ENCODE data around the gene ATP1A1. TPM values are rescaled to one million over a fixed set of nuclear protein-coding genes. Genes with fewer than 3 reads are reported as not detected.

Gene ATP1A1
- total RNA-seq, 3 donors from 2014 or later (not counting 1 experiment from before 2014, with no cell fraction given) = 134 to 144 (median 140) TPM

DNA sequence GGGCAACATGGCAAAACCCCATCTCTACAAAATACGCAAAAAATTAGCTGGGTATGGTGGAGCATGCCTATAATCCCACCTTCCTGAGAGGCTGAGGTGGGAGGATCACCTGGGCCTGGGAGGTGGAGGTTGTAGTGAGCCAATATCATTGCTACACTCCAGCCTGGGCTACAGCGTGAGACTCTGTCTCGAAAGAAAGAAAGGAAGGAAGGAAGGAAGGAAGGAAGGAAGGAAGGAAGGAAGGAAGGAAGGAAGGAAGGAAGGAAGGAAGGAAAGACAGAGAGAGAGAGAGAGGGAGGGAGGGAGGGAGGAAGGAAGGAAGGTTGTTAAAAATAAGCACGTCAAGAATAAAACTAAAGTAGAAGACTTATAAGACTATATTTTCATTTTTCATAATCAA, 17.0 kb upstream of the ATP1A1 start:
- intact Hi-C loops (cut with micrococcal nuclease) = no loop called here
- H3K27ac ChIP-seq (ENCODE audit: low read length) = no peak overlapping the region
- H3K36me3 ChIP-seq (ENCODE audit: control insufficient read depth, insufficient read depth, low read length) = no peaks in the 10 kb centered on the region
- no peaks in the 10 kb centered on the region for H3K4me1 ChIP-seq (ENCODE audit: control insufficient read depth, insufficient read depth, low read length)
- no peak overlapping the region for H3K4me3 ChIP-seq (ENCODE audit: low read length)
- no peaks in the 10 kb centered on the region for H3K9me3 Mint-ChIP-seq
- H3K27ac Mint-ChIP-seq = no peak overlapping the region
- H3K9me3 ChIP-seq (ENCODE audit: control insufficient read depth, insufficient read depth, low read length) = no peaks in the 10 kb centered on the region
- WGBS (ENCODE audit: insufficient coverage) = 53% methylated on average over 2 of the region's 4 CpGs
- no peak for DNase-seq
- H3K36me3 Mint-ChIP-seq = no peaks in the 10 kb centered on the region
- peaks cover 0 to 26% of the 10 kb centered on the region in 2 donors for H3K27me3 Mint-ChIP-seq (ENCODE audit: low read depth in 2 of 2)
- H3K4me1 Mint-ChIP-seq = peaks cover 0 to 5% of the 10 kb centered on the region in 2 donors
- TF ChIP-seq CTCF (IDR thresholded peaks at IDR 0.05) = no peak
- no peak for ATAC-seq
- no peaks in the 10 kb centered on the region for H3K27me3 ChIP-seq (ENCODE audit: control insufficient read depth, insufficient read depth, low read length)
- H3K4me3 Mint-ChIP-seq = no peak overlapping the region

DNA sequence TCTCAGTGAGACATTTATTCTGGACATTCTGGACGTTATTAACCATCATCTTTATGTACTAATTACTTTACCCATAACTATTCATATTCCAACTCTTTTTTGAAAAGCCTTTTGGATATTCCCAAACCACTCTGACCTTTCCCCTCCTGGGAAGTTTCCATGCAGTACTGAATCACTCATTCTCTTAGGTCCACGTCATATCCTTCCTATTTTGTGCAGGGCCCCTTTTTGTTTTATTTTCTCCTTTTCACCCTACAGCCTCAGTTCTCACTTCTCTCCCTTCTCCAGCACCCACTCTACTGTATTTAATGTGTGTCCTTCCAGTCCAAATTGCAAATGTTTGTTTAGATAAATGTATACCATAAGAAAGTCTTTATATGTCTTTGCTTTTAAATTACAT, 16.4 kb upstream of the ATP1A1 start:
- H3K27me3 ChIP-seq (ENCODE audit: control insufficient read depth, insufficient read depth, low read length) = no peaks in the 10 kb centered on the region
- no peaks in the 10 kb centered on the region for H3K9me3 ChIP-seq (ENCODE audit: control insufficient read depth, insufficient read depth, low read length)
- H3K4me1 Mint-ChIP-seq = peaks cover 0 to 5% of the 10 kb centered on the region in 2 donors
- peaks cover 0 to 25% of the 10 kb centered on the region in 2 donors for H3K27me3 Mint-ChIP-seq (ENCODE audit: low read depth in 2 of 2)
- intact Hi-C loops (cut with micrococcal nuclease) = no loop called here
- no peaks in the 10 kb centered on the region for H3K4me1 ChIP-seq (ENCODE audit: control insufficient read depth, insufficient read depth, low read length)
- H3K36me3 Mint-ChIP-seq = no peaks in the 10 kb centered on the region
- no peaks in the 10 kb centered on the region for H3K9me3 Mint-ChIP-seq
- ATAC-seq (no peak), DNase-seq (no peak)
- 72% methylated on average over 2 of the region's 2 CpGs for WGBS (ENCODE audit: insufficient coverage)
- H3K27ac Mint-ChIP-seq = no peak overlapping the region
- H3K36me3 ChIP-seq (ENCODE audit: control insufficient read depth, insufficient read depth, low read length) = no peaks in the 10 kb centered on the region
- no peak overlapping the region for H3K27ac ChIP-seq (ENCODE audit: low read length)
- H3K4me3 Mint-ChIP-seq = no peak overlapping the region
- no peak for TF ChIP-seq CTCF (IDR thresholded peaks at IDR 0.05)
- no peak overlapping the region for H3K4me3 ChIP-seq (ENCODE audit: low read length)

- Histone ChIP-seq H3K9me3 (ENCODE audit: control insufficient read depth, insufficient read depth, low read length) (no peaks in the 10 kb centered on the region), H3K36me3 (ENCODE audit: control insufficient read depth, insufficient read depth, low read length) (no peaks in the 10 kb centered on the region), H3K4me1 (ENCODE audit: control insufficient read depth, insufficient read depth, low read length) (no peaks in the 10 kb centered on the region), H3K27ac (ENCODE audit: low read length) (no peak overlapping the region), H3K27me3 (ENCODE audit: control insufficient read depth, insufficient read depth, low read length) (no peaks in the 10 kb centered on the region), H3K4me3 (ENCODE audit: low read length) (no peak overlapping the region)
- Mint-ChIP-seq H3K4me3 (no peak overlapping the region), H3K27ac (no peak overlapping the region), H3K36me3 (no peaks in the 10 kb centered on the region), H3K27me3 (ENCODE audit: low read depth in 2 of 2) (peaks cover 0 to 18% of the 10 kb centered on the region in 2 donors), H3K9me3 (no peaks in the 10 kb centered on the region), H3K4me1 (peaks cover 0 to under 1% of the 10 kb centered on the region in 2 donors)
- DNase-seq (no peak), ATAC-seq (no peak)
- intact Hi-C loops (cut with micrococcal nuclease) = no loop called here
- WGBS (ENCODE audit: insufficient coverage) = 94% methylated on average over 1 of the region's 1 CpG
- TF ChIP-seq CTCF (IDR thresholded peaks at IDR 0.05) = no peak
Observed at GRCh38 chr1:116357487-116357886, 15.6 kb upstream of the ATP1A1 start.

DNA sequence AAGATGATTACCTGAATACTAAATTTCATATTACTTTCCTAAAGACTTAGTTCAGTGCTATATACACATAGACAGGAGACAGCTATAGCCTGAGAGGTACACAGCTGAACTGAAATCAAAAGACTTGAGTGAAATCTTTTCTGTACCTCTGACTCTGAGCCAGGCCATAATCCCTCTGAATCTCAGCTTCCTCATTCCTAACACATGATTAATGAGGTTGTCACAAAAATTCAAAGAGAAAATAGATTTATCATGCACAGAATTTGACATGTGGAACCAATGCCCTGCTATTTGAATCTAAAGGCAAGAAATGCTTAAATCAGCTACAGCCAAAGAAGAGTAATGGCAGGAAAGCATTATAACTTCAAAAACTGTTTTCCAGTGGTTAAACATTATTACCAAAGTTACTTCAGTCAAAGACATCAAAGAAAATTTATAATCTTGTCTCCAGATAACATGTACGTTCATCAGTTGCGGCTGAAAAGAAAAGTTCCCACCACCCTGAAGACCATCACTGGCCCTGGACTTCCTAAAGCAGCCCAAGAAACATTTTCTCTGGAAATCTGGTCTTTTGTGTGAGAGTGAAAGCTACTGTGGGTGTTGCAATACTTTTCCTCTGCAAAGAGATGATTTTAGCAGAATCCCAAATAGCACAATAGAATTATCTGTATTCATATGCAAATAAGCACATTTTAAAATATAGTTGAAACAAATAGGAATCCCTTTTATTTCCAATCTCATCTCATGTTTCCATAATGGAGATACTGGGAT, 13.8 kb upstream of the ATP1A1 start:
- H3K36me3 ChIP-seq (ENCODE audit: control insufficient read depth, insufficient read depth, low read length) = no peaks in the 10 kb centered on the region
- H3K9me3 Mint-ChIP-seq = no peaks in the 10 kb centered on the region
- H3K27me3 ChIP-seq (ENCODE audit: control insufficient read depth, insufficient read depth, low read length) = no peaks in the 10 kb centered on the region
- no peak overlapping the region for H3K27ac ChIP-seq (ENCODE audit: low read length)
- H3K4me3 Mint-ChIP-seq = no peak overlapping the region
- ATAC-seq (no peak), DNase-seq (no peak)
- peaks cover 0 to 18% of the 10 kb centered on the region in 2 donors for H3K27me3 Mint-ChIP-seq (ENCODE audit: low read depth in 2 of 2)
- no peaks in the 10 kb centered on the region for H3K4me1 ChIP-seq (ENCODE audit: control insufficient read depth, insufficient read depth, low read length)
- no peaks in the 10 kb centered on the region for H3K36me3 Mint-ChIP-seq
- H3K27ac Mint-ChIP-seq = no peak overlapping the region
- H3K4me3 ChIP-seq (ENCODE audit: low read length) = no peak overlapping the region
- TF ChIP-seq CTCF (IDR thresholded peaks at IDR 0.05) = no peak
- no peaks in the 10 kb centered on the region for H3K9me3 ChIP-seq (ENCODE audit: control insufficient read depth, insufficient read depth, low read length)
- 65% methylated on average over 2 of the region's 2 CpGs for WGBS (ENCODE audit: insufficient coverage)
- intact Hi-C loops (cut with micrococcal nuclease) = no loop called here
- H3K4me1 Mint-ChIP-seq = no peaks in the 10 kb centered on the region

Data from natural killer cell (primary cell).